Measurements from ENCODE around the gene ARL6IP6.

ARL6IP6 gene

DNA sequence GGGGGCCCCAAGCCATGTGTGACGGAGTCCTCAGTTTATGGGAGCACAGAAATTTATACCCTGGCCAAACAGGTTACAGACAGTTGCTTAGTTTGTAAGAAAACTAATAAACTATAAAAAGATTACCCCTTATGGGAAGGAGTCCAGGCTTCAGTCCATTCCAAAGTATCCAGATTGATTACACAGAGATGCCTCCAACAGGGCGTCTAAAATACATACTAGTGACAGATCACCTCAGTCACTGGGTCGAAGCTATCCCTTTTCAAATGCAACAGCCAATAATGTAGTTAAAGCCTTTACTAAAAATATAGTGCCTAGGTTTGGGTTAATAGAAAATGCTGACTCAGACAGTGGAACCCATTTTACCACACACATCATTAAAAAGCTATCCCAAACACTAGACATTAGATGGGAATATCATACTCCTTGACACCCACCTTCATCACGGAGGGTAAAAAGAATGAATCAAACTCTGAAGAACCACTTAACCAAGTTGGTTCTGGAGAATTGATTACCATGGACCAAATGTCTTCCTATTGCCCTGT, 11.9 kb upstream of the ARL6IP6 start:
- TF ChIP-seq EZH2phosphoT487 (conservative IDR thresholded peaks at IDR 0.05; ENCODE audit: low read length) = no peak
- TF ChIP-seq, protein P1, sequence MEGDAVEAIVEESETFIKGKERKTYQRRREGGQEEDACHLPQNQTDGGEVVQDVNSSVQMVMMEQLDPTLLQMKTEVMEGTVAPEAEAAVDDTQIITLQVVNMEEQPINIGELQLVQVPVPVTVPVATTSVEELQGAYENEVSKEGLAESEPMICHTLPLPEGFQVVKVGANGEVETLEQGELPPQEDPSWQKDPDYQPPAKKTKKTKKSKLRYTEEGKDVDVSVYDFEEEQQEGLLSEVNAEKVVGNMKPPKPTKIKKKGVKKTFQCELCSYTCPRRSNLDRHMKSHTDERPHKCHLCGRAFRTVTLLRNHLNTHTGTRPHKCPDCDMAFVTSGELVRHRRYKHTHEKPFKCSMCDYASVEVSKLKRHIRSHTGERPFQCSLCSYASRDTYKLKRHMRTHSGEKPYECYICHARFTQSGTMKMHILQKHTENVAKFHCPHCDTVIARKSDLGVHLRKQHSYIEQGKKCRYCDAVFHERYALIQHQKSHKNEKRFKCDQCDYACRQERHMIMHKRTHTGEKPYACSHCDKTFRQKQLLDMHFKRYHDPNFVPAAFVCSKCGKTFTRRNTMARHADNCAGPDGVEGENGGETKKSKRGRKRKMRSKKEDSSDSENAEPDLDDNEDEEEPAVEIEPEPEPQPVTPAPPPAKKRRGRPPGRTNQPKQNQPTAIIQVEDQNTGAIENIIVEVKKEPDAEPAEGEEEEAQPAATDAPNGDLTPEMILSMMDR (IDR thresholded peaks at IDR 0.05; ENCODE audit: insufficient read depth, low read length, poor library complexity, severe bottlenecking) = no peak
- H2AFZ ChIP-seq (ENCODE audit: low read depth, low read length, severe bottlenecking) = no peak overlapping the region
- peaks cover 100% of the 10 kb centered on the region for H3K79me2 ChIP-seq (ENCODE audit: insufficient read depth, low read length)
- H3K4me3 ChIP-seq (ENCODE audit: insufficient read depth, low read length, poor library complexity, severe bottlenecking) = no peak overlapping the region
- no peaks in the 10 kb centered on the region for H3K9me2 ChIP-seq (replicated peaks; ENCODE audit: insufficient read depth, low read length)
- H3K27me3 ChIP-seq (ENCODE audit: low read length) = no peaks in the 10 kb centered on the region
- no peak overlapping the region for H3K27ac ChIP-seq (ENCODE audit: low read depth, low read length)
- no peaks in the 10 kb centered on the region for H3F3A ChIP-seq (ENCODE audit: insufficient read depth)
- H4K20me1 ChIP-seq (ENCODE audit: low read depth, low read length) = peaks cover 78% of the 10 kb centered on the region
- peaks cover 25% of the 10 kb centered on the region for H3K36me3 ChIP-seq (ENCODE audit: low read length)
- no peak overlapping the region for H3K9ac ChIP-seq (ENCODE audit: low read length)
- no peak overlapping the region for H3K4me2 ChIP-seq (ENCODE audit: low read depth, low read length, poor library complexity, severe bottlenecking)
- no peaks in the 10 kb centered on the region for H3K9me3 ChIP-seq (ENCODE audit: insufficient read depth, low read length)

DNA sequence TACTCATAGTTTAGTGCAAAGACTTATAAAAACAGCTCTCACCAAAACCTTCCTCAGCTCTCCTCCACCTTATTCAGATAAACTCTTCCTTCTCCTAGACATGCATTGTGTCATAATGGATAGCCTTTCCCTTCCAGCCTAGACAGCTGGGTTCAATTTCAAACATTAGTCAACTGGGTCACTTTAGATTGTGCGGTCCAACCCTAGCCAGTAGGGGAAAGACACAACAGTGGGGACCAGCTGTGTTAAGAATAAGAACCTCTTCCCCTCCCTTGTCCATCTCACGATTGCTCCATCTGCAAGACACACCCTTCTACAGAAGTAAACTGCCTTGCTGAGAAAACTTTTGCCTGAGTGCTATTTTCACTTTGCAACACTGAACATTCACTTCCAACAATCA, 9.7 kb upstream of the ARL6IP6 start:
- H3K79me2 ChIP-seq (ENCODE audit: insufficient read depth, low read length) = peaks cover 100% of the 10 kb centered on the region
- TF ChIP-seq, protein P1 (IDR thresholded peaks at IDR 0.05; ENCODE audit: insufficient read depth, low read length, poor library complexity, severe bottlenecking) = no peak
- TF ChIP-seq EZH2phosphoT487 (conservative IDR thresholded peaks at IDR 0.05; ENCODE audit: low read length) = no peak

DNA sequence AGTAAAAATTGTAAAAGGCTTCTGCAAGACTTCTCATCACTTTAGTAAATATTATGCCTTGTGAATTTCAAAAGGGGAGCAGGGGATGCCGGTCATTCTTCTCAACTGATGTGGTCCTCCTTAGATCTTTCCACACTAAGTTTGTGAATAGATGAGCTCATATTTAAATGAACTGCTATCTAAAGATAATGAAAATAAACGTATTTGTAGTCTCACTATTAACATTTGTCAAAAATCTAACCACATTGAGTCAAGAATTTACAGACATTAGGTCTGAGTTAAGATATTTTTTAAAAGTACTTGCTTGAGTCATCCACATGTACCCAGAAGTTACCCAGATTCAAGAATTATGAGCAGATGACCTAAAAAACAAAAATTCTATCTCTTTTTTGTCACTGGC, 7.7 kb upstream of the ARL6IP6 start:
- Histone ChIP-seq H3K4me2 (ENCODE audit: low read depth, low read length, poor library complexity, severe bottlenecking) (no peak overlapping the region), H3F3A (ENCODE audit: insufficient read depth) (no peaks in the 10 kb centered on the region), H3K36me3 (ENCODE audit: low read length) (peaks cover 61% of the 10 kb centered on the region), H2AFZ (ENCODE audit: low read depth, low read length, severe bottlenecking) (no peak overlapping the region), H3K9me2 (replicated peaks; ENCODE audit: insufficient read depth, low read length) (no peaks in the 10 kb centered on the region), H3K79me2 (ENCODE audit: insufficient read depth, low read length) (peaks cover 100% of the 10 kb centered on the region), H3K27me3 (ENCODE audit: low read length) (no peaks in the 10 kb centered on the region), H3K9me3 (ENCODE audit: insufficient read depth, low read length) (no peaks in the 10 kb centered on the region), H3K27ac (ENCODE audit: low read depth, low read length) (no peak overlapping the region), H4K20me1 (ENCODE audit: low read depth, low read length) (peaks cover 68% of the 10 kb centered on the region), H3K4me3 (ENCODE audit: insufficient read depth, low read length, poor library complexity, severe bottlenecking) (no peak overlapping the region), H3K9ac (ENCODE audit: low read length) (no peak overlapping the region)
- TF ChIP-seq, protein P1 (IDR thresholded peaks at IDR 0.05; ENCODE audit: insufficient read depth, low read length, poor library complexity, severe bottlenecking) = no peak
- TF ChIP-seq EZH2phosphoT487 (conservative IDR thresholded peaks at IDR 0.05; ENCODE audit: low read length) = no peak

More for the DNA sequence above, 9.7 kb upstream of the ARL6IP6 start:
- no peak overlapping the region for H3K4me2 ChIP-seq (ENCODE audit: low read depth, low read length, poor library complexity, severe bottlenecking)
- no peak overlapping the region for H3K4me3 ChIP-seq (ENCODE audit: insufficient read depth, low read length, poor library complexity, severe bottlenecking)
- H3K9me3 ChIP-seq (ENCODE audit: insufficient read depth, low read length) = no peaks in the 10 kb centered on the region
- no peak overlapping the region for H3K9ac ChIP-seq (ENCODE audit: low read length)
- H3K27ac ChIP-seq (ENCODE audit: low read depth, low read length) = no peak overlapping the region
- H3K9me2 ChIP-seq (replicated peaks; ENCODE audit: insufficient read depth, low read length) = no peaks in the 10 kb centered on the region
- H3K27me3 ChIP-seq (ENCODE audit: low read length) = no peaks in the 10 kb centered on the region
- H3F3A ChIP-seq (ENCODE audit: insufficient read depth) = no peaks in the 10 kb centered on the region
- H2AFZ ChIP-seq (ENCODE audit: low read depth, low read length, severe bottlenecking) = no peak overlapping the region
- peaks cover 69% of the 10 kb centered on the region for H4K20me1 ChIP-seq (ENCODE audit: low read depth, low read length)
- H3K36me3 ChIP-seq (ENCODE audit: low read length) = peaks cover 45% of the 10 kb centered on the region
